DND-41 (cell line): ENCODE results near the gene CLK1.
A peak's percentile ranks its signal among the peaks of the same experiment; 100 is the strongest.

Experiments
- ATAC-seq: fragments of 200-7000 bp; cut with Tn5 transposase; 3 replicates; pipeline ENCODE4 v1.9.1; 2021; ENCODE audit warnings: low read depth; ENCODE audit not compliant: insufficient read depth
- DNase-seq: peaks from one replicate; pipeline ENCODE4 v3.0.0-alpha.2; 2020
- H2AFZ ChIP-seq: 2 replicates; pipeline ENCODE4 v1.6.0; 2012; ENCODE audit warnings: low read depth, low read length
- H3K27ac ChIP-seq: 2 replicates; pipeline ENCODE4 v1.5.1; 2012; ENCODE audit warnings: low read length, inconsistent platforms
- H3K27me3 ChIP-seq: fragments of 200-600 bp; sonication (generic); 2 replicates; pipeline ENCODE4 v1.6.0; 2012; ENCODE audit warnings: low read length, mild to moderate bottlenecking, inconsistent platforms; ENCODE audit not compliant: insufficient read depth, poor library complexity
- H3K36me3 ChIP-seq: 2 replicates; pipeline ENCODE4 v1.5.1; 2012; ENCODE audit warnings: low read length, inconsistent platforms; ENCODE audit not compliant: insufficient read depth
- H3K4me1 ChIP-seq: 2 replicates; pipeline ENCODE4 v1.5.1; 2012; ENCODE audit warnings: mild to moderate bottlenecking, low read length; ENCODE audit not compliant: insufficient read depth
- H3K4me2 ChIP-seq: 2 replicates; pipeline ENCODE4 v1.6.0; 2012; ENCODE audit warnings: mild to moderate bottlenecking, moderate library complexity, low read length, inconsistent platforms; ENCODE audit not compliant: insufficient read depth
- H3K4me3 ChIP-seq, 2 experiments: fragments of 200-600 bp in 1 of 2; shearing (Covaris generic) in 1 of 2; 2 replicates each; pipeline ENCODE4 v1.5.1; 2012 to 2016; ENCODE audit warnings: inconsistent platforms in 2 of 2, low read length in 2 of 2, mild to moderate bottlenecking in 2 of 2, low read depth in 1 of 2, moderate library complexity in 1 of 2
- H3K79me2 ChIP-seq: 2 replicates; pipeline ENCODE4 v1.6.0; 2012; ENCODE audit warnings: low read length, inconsistent platforms; ENCODE audit not compliant: insufficient read depth
- H3K9ac ChIP-seq: 2 replicates; pipeline ENCODE4 v1.6.0; 2012; ENCODE audit warnings: low read depth, mild to moderate bottlenecking, inconsistent platforms, low read length, moderate library complexity
- H3K9me3 ChIP-seq: 2 replicates; pipeline ENCODE4 v1.5.1; 2012; ENCODE audit warnings: low read length, moderate library complexity, mild to moderate bottlenecking, inconsistent platforms; ENCODE audit not compliant: insufficient read depth, severe bottlenecking
- H4K20me1 ChIP-seq: 2 replicates; pipeline ENCODE4 v1.6.0; 2012; ENCODE audit warnings: low read length; ENCODE audit not compliant: insufficient read depth
- CTCF ChIP-seq: IDR thresholded peaks from 2 replicates; pipeline ENCODE4 v1.5.1; 2012; ENCODE audit warnings: borderline replicate concordance, low read length, moderate library complexity, mild to moderate bottlenecking; ENCODE audit not compliant: poor library complexity, severe bottlenecking; ENCODE audit errors: extremely low read depth
- EZH2 ChIP-seq: IDR thresholded peaks from 3 replicates; pipeline ENCODE4 v1.6.1; 2012; ENCODE audit warnings: borderline replicate concordance, low read depth, mild to moderate bottlenecking, moderate library complexity, low read length, inconsistent platforms; ENCODE audit not compliant: severe bottlenecking

The CLK1 gene

GRCh38 chr2:200856806-200857205 is 7.7 kb downstream of the CLK1 start:
- H3K27ac ChIP-seq: no peak overlapping the region
- H2AFZ ChIP-seq: no peak overlapping the region
- TF ChIP-seq CTCF (no peak), EZH2 (no peak)
- H3K27me3 ChIP-seq: no peaks in the 10 kb centered on the region
- peaks cover 24% of the 10 kb centered on the region for H3K4me1 ChIP-seq
- no peak overlapping the region for H3K4me2 ChIP-seq
- H3K36me3 ChIP-seq: peaks cover 99% of the 10 kb centered on the region
- no peak overlapping the region for H3K4me3 ChIP-seq
- no peak overlapping the region for H3K9ac ChIP-seq
- ATAC-seq (no peak), DNase-seq (no peak)
- H3K79me2 ChIP-seq: peaks cover 57% of the 10 kb centered on the region
- no peaks in the 10 kb centered on the region for H3K9me3 ChIP-seq
- peaks cover 62% of the 10 kb centered on the region for H4K20me1 ChIP-seq

GRCh38 chr2:200852605-200853004 is 11.9 kb downstream of the CLK1 start:
- H3K27ac ChIP-seq: no peak overlapping the region
- H3K27me3 ChIP-seq: no peaks in the 10 kb centered on the region
- peaks cover 67% of the 10 kb centered on the region for H3K36me3 ChIP-seq
- TF ChIP-seq CTCF (no peak), EZH2 (no peak)
- no peak overlapping the region for H2AFZ ChIP-seq
- H3K4me2 ChIP-seq: no peak overlapping the region
- ATAC-seq (no peak), DNase-seq (no peak)
- no peaks in the 10 kb centered on the region for H3K9me3 ChIP-seq
- H4K20me1 ChIP-seq: peaks cover 31% of the 10 kb centered on the region; the same call in 1 of the 2 replicates
- no peak overlapping the region for H3K9ac ChIP-seq
- H3K4me3 ChIP-seq: no peak overlapping the region
- peaks cover 15% of the 10 kb centered on the region for H3K79me2 ChIP-seq
- H3K4me1 ChIP-seq: no peaks in the 10 kb centered on the region

- 0 out of 3 replicates have a peak, but pooled peaks have one; percentile 12 for ATAC-seq
- Histone ChIP-seq H3K36me3 (peaks cover 57% of the 10 kb centered on the region), H3K79me2 (peaks cover 6% of the 10 kb centered on the region), H3K27ac (no peak overlapping the region), H2AFZ (no peak overlapping the region), H3K4me2 (no peak overlapping the region), H3K9me3 (no peaks in the 10 kb centered on the region), H3K4me3 (no peak overlapping the region), H3K4me1 (no peaks in the 10 kb centered on the region), H4K20me1 (peaks cover 24% of the 10 kb centered on the region; the same call in 1 of the 2 replicates), H3K27me3 (no peaks in the 10 kb centered on the region), H3K9ac (no peak overlapping the region)
- TF ChIP-seq CTCF: no peak
- TF ChIP-seq EZH2: no peak
- no peak for DNase-seq
Observed at GRCh38 chr2:200851398-200852248, 12.8 kb downstream of the CLK1 start.
